Memory B cell (primary cell): ENCODE data around the gene DACT2.

Experiments
- ATAC-seq: fragments of 150-1000 bp; cut with Tn5 transposase; 2 replicates; pipeline ENCODE4 v1.10.0; 2021; ENCODE audit warnings: low read depth, mild to moderate bottlenecking, moderate library complexity
- DNase-seq, 2 donors: peaks; one replicate each; pipeline ENCODE4 v3.0.0; 2022; ENCODE audit warnings: low spot score in 2 of 2
- H3K27ac Mint-ChIP-seq: one replicate; pipeline ENCODE4 v1.8.0; 2022; ENCODE audit warnings: mild to moderate bottlenecking, moderate library complexity, mixed read lengths
- H3K27me3 Mint-ChIP-seq: one replicate; pipeline ENCODE4 v1.8.0; 2022; ENCODE audit warnings: mixed read lengths
- H3K36me3 Mint-ChIP-seq: one replicate; pipeline ENCODE4 v1.8.0; 2022; ENCODE audit warnings: mild to moderate bottlenecking, mixed read lengths
- H3K4me1 Mint-ChIP-seq: one replicate; pipeline ENCODE4 v1.8.0; 2022; ENCODE audit warnings: mixed read lengths
- H3K4me3 Mint-ChIP-seq: one replicate; pipeline ENCODE4 v1.8.0; 2022; ENCODE audit warnings: mild to moderate bottlenecking, moderate library complexity, mixed read lengths
- H3K9me3 Mint-ChIP-seq: one replicate; pipeline ENCODE4 v1.8.0; 2022; ENCODE audit warnings: mixed read lengths

Gene DACT2, protein sequence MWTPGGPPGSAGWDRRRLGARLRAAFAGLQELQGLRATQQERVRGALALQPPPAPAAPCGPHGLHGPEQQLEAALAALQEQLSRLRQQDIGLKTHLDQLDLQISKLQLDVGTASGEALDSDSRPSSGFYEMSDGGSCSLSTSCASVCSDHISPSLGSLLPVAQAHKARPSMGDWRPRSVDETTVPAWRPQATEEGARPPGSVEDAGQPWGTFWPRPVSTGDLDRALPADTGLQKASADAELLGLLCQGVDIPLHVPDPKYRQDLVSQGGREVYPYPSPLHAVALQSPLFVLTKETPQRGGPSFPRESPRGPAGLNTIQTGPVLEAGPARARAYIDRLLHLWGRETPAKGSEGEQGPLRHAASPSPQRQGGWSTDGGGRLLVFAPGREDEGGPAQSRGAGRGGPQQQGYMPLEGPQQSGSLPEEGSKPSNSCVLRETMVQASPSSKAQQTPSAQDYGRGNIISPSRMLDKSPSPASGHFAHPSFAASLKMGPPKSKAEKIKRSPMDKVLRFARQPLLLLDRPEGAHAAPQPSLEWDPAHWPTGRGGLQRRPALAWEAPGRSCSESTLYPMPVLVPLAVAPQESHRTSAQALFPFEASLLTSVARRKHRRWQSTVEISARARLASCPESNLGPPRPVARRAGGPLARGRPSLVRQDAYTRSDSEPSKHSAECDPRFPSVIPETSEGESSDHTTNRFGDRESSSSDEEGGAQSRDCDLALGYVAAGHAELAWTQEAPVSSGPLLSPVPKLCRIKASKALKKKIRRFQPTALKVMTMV

GRCh38 chr6:168319279-168320111 lies at the start of gene DACT2:
TSS of gene DACT2 (minus strand) at chr6:168319777. CDS start at chr6:168319633, 144 bp downstream.
- ATAC-seq (no peak), DNase-seq (no peak)
- Mint-ChIP-seq H3K36me3 (peaks cover 3% of the 10 kb centered on the region), H3K27ac (no peak within 1 kb of the TSS), H3K9me3 (peaks cover 3% of the 10 kb centered on the region), H3K4me1 (no peaks in the 10 kb centered on the region), H3K27me3 (peaks cover 5% of the 10 kb centered on the region), H3K4me3 (no peak within 1 kb of the TSS)

DNA sequence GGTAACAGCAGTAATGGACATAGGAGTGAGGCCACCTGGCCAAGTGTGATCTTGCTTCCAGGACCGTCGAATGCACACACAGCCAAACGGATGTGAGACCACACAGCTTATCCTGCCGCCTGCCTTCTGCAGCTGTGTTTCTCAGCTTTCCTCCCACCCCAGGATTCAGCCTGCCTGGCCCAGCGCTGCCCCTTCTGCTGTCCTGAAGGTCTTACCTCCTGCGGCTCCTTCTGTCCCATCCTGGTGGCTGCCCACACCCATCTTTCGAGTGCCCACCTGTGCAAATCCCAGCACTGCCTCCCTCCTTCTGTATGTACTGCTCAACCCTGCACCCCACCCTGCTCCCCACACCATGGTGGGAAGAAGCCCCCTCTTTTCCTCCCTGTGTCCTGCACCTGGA lies 49.4 kb upstream of the DACT2 start:
- H3K27me3 Mint-ChIP-seq, result peaks cover 5% of the 10 kb centered on the region
- no peak overlapping the region for H3K4me3 Mint-ChIP-seq
- no peaks in the 10 kb centered on the region for H3K4me1 Mint-ChIP-seq
- no peak for ATAC-seq
- H3K36me3 Mint-ChIP-seq, result no peaks in the 10 kb centered on the region
- DNase-seq, result no peak
- H3K9me3 Mint-ChIP-seq, result no peaks in the 10 kb centered on the region
- no peak overlapping the region for H3K27ac Mint-ChIP-seq

DNA sequence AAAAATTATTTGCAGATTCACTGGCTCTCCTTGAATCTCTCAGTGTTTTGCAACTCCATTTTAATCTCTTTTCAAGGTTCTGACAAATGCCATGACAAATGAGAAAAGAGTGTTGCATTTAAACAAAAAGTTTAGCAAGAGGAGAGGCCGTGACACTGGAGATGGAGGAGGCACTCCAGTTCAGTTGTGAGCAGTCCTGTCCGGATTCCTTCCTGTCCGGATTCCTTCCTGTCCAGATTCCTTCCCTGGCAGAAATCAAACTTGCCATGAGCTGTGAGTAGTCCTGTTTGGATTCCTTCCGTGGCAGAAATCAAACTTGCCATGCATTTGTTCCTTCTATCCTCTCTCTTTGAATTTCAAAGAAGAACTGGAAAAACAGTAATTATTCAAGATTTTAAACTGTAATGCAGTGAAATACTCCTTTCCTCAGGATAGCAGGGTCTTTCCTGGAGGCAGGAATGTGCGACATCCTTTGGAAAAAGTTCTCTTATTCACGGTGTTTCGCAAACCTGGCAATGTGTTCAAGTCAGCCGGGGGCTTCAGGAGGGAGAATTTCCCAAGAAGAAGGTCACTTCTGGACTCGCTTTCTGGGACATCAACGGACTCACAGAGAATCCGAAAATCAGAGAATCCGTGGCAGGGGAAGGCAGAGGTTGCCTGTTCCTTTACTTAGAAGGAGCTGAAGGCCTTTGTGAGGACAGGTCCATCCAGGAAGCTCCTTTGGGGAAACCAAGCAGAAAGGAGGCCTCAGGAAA lies 48.7 kb upstream of the DACT2 start:
- ATAC-seq, result no peak
- Mint-ChIP-seq H3K36me3 (no peaks in the 10 kb centered on the region), H3K27ac (no peak overlapping the region), H3K27me3 (peaks cover 6% of the 10 kb centered on the region), H3K9me3 (no peaks in the 10 kb centered on the region), H3K4me1 (no peaks in the 10 kb centered on the region), H3K4me3 (no peak overlapping the region)
- no peak for DNase-seq

- H3K4me1 Mint-ChIP-seq, result no peaks in the 10 kb centered on the region
- no peaks in the 10 kb centered on the region for H3K36me3 Mint-ChIP-seq
- peaks cover 2% of the 10 kb centered on the region for H3K9me3 Mint-ChIP-seq
- DNase-seq (no peak), ATAC-seq (no peak)
- no peak overlapping the region for H3K4me3 Mint-ChIP-seq
- H3K27ac Mint-ChIP-seq, result no peak overlapping the region
- H3K27me3 Mint-ChIP-seq, result peaks cover 8% of the 10 kb centered on the region
Measured at GRCh38 chr6:168367285-168367751, 47.7 kb upstream of the DACT2 start.

DNA sequence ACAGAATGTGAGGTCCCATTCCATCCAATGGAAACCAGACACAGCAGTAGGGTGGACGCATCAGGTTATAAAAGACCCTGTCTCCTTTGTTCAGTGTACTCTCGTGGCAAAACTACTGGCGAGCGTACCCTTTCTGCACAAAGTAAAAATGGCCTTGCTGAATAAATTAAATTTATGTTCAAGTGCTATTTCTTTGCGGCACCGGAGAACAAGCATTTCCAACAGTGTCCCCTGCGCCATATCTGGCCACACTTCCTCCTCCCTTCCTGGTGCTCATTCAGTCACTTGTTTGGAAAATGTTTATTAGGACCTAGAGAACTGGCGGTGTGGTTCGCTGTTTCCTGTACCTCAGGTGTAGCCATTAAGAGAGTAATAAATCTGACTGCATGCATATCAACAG lies 46.9 kb upstream of the DACT2 start:
- peaks cover 8% of the 10 kb centered on the region for H3K27me3 Mint-ChIP-seq

DNA sequence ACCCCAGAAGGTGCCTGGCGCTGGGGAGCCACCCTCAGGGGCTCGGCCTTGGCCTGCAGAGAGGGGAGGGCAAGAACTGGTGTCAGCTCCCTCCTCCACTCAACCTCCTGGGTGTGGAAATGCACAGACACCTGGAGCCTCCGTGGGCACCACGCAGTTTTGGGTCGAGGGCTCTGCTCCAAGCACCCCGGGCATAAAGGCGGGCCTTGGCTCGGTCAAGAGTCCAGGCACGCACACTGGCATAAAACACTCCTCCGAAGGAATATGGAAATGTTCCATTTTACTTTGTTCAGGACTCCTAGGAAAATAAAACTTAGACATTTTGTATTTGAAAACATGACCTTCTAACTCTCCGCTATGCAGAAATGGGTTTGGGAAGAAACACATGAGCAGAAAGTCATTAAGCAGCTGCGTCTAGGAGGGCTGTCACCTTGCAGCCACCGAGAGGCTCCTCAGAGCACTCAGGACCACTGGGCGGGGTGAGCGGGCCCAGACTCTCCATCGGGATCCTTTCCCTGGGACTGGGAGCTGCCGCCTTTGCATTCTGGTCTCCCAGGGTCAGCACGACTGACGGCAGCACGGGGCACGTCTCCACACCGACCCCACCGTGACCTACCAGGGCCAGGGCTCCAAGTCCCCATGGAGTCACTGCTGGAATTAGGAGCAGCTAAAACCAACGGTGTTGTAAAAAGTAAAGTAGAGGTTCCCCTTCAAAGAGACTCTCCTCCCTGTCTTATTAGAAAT lies 46.0 kb upstream of the DACT2 start:
- no peak overlapping the region for H3K27ac Mint-ChIP-seq
- no peak overlapping the region for H3K4me3 Mint-ChIP-seq
- peaks cover 8% of the 10 kb centered on the region for H3K27me3 Mint-ChIP-seq
- H3K9me3 Mint-ChIP-seq, result peaks cover 6% of the 10 kb centered on the region
- no peaks in the 10 kb centered on the region for H3K36me3 Mint-ChIP-seq
- ATAC-seq (no peak), DNase-seq (no peak)
- H3K4me1 Mint-ChIP-seq, result no peaks in the 10 kb centered on the region

More for the DNA sequence above, 46.9 kb upstream of the DACT2 start:
- no peaks in the 10 kb centered on the region for H3K4me1 Mint-ChIP-seq
- H3K9me3 Mint-ChIP-seq, result peaks cover 2% of the 10 kb centered on the region
- DNase-seq (no peak), ATAC-seq (no peak)
- H3K27ac Mint-ChIP-seq, result no peak overlapping the region
- no peak overlapping the region for H3K4me3 Mint-ChIP-seq
- no peaks in the 10 kb centered on the region for H3K36me3 Mint-ChIP-seq

GRCh38 chr6:168364793-168365421 lies 45.3 kb upstream of the DACT2 start:
- H3K27me3 Mint-ChIP-seq, result peaks cover 8% of the 10 kb centered on the region
- DNase-seq, result no peak
- H3K27ac Mint-ChIP-seq, result no peak overlapping the region
- ATAC-seq, result no peak
- no peaks in the 10 kb centered on the region for H3K36me3 Mint-ChIP-seq
- no peaks in the 10 kb centered on the region for H3K4me1 Mint-ChIP-seq
- H3K4me3 Mint-ChIP-seq, result no peak overlapping the region
- peaks cover 6% of the 10 kb centered on the region for H3K9me3 Mint-ChIP-seq

DNA sequence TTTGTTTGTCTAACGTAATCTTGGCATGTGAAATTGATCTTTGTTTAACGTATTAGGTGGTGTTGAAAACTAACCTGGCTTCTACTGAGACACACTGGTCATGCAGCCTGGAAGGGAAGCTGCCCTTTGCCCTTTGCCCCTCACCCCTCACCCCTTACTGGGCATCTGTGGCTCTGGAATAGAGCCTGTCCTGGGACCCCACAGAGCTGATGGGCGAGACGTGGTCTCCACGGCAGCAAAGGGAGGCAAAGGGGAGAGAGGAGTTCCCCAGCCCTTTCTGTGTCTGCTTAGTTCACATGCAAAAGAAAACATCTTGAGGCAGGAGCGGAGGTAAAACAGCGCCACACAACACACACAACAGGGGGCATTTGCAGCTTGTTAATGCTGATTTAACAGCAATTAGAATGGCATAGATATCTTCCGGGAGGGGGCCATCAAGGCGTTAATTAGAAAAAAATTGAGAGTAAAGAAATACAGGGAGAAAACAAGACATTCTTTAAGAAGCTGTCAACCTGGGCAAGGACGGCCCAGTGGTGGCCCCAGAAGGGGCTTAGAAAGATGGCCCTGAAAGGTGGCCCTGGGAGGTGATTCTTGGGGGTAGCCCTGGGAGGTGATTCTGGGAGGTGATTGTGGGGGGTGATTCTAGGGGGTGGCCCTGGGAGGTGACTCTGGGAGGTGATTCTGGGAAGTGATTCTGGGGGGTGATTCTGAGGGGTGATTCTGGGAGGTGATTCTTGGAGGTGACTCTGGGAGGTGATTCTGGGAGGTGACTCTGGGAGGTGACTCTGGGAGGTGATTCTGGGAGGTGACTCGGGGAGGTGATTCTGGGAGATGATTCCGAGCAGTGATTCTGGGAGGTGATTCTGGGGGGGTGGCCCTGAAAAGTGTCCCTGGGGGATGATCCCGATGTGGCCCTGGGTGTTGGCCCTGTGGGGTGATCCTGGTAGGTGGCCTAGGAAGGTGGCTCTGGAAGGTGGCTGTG lies 44.5 kb upstream of the DACT2 start:
- Mint-ChIP-seq H3K27me3 (peaks cover 8% of the 10 kb centered on the region), H3K4me1 (no peaks in the 10 kb centered on the region), H3K4me3 (no peak overlapping the region), H3K27ac (no peak overlapping the region), H3K9me3 (peaks cover 6% of the 10 kb centered on the region), H3K36me3 (no peaks in the 10 kb centered on the region)
- DNase-seq, result no peak
- no peak for ATAC-seq

DNA sequence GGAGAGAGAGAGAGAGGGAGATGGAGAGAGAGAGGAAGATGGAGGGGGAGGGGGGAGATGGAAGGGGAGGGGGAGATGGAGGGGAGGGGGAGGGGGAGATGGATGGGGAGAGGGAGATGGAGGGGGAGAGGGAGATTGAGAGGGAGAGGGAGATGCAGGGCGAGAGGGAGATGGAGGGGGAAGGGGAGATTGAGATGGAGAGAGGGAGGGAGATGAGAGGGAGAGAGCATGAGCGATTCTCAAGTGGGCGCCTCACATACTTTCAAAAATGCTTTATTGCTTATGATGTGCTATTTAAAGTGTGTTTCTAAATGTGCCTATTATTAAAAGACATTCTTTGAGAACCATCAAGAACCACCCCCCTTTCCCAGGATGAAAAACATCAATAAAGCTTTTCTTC lies 43.7 kb upstream of the DACT2 start:
- DNase-seq, result no peak
- H3K27ac Mint-ChIP-seq, result no peak overlapping the region
- no peaks in the 10 kb centered on the region for H3K36me3 Mint-ChIP-seq
- peaks cover 5% of the 10 kb centered on the region for H3K27me3 Mint-ChIP-seq
- ATAC-seq, result no peak
- H3K4me3 Mint-ChIP-seq, result no peak overlapping the region
- no peaks in the 10 kb centered on the region for H3K4me1 Mint-ChIP-seq
- peaks cover 6% of the 10 kb centered on the region for H3K9me3 Mint-ChIP-seq

- no peak for ATAC-seq
- H3K9me3 Mint-ChIP-seq, result peaks cover 6% of the 10 kb centered on the region
- DNase-seq, result no peak
- H3K4me1 Mint-ChIP-seq, result no peaks in the 10 kb centered on the region
- peaks cover 3% of the 10 kb centered on the region for H3K27me3 Mint-ChIP-seq
- no peak overlapping the region for H3K4me3 Mint-ChIP-seq
- H3K27ac Mint-ChIP-seq, result no peak overlapping the region
- H3K36me3 Mint-ChIP-seq, result no peaks in the 10 kb centered on the region
Measured at GRCh38 chr6:168362276-168362990, 42.9 kb upstream of the DACT2 start.

DNA sequence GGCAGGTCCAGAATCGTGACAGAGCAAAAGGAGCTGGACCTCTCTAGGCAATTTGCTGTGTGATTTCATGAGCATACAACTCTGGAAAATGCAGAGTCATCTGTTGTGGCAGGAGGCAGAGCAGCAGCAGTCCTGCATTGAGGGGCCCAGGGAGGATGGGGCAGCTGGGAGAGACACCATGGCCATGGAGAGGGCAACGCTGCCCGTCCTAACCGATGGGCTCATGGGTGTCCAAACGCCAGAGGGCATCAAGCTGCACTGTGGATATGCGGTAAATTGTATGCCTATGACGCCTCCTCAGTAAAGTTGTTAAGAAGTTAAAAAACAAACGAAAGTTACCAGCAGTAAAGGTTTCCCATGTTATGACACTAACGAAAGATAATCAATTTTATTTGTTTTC lies 42.2 kb upstream of the DACT2 start:
- H3K4me3 Mint-ChIP-seq, result no peak overlapping the region
- H3K4me1 Mint-ChIP-seq, result no peaks in the 10 kb centered on the region
- no peaks in the 10 kb centered on the region for H3K36me3 Mint-ChIP-seq
- H3K27me3 Mint-ChIP-seq, result peaks cover 3% of the 10 kb centered on the region
- H3K27ac Mint-ChIP-seq, result no peak overlapping the region
- ATAC-seq (no peak), DNase-seq (no peak)
- peaks cover 6% of the 10 kb centered on the region for H3K9me3 Mint-ChIP-seq
